Panc1 (cell line): ENCODE measurements around the gene CALD1. TPM values are rescaled to one million over a fixed set of nuclear protein-coding genes. Genes with fewer than 3 reads are reported as not detected.

Source experiments
- ATAC-seq: fragments of 200-7000 bp; cut with Tn5 transposase; 2 replicates; pipeline ENCODE4 v1.9.1; 2020; ENCODE audit warnings: mild to moderate bottlenecking, moderate library complexity
- BruUV-seq: library from RNA; stranded (reverse); fragments of 400-500 nt; replicated peaks from 2 replicates; lab custom pipeline; 2021; lab: Mats Ljungman, UMichigan
- CTCF ChIA-PET: fragments of 300-600 bp; sonication (Branson Sonifier 250); formaldehyde crosslinking; loops from one replicate; lab custom pipeline; 2022; ENCODE audit warnings: antibody characterized with exemption; lab: Charles Lee
- POLR2A ChIA-PET: fragments of 300-600 bp; sonication (Branson Sonifier 250); formaldehyde crosslinking; loops from one replicate; lab custom pipeline; 2022; ENCODE audit warnings: antibody characterized with exemption; lab: Charles Lee
- DNase-seq: peaks from one replicate; pipeline ENCODE4 v3.0.0-alpha.2; 2010; ENCODE audit warnings: low read depth, low spot score
- H3K27ac ChIP-seq: 2 replicates; pipeline ENCODE4 v1.5.1; 2011; ENCODE audit warnings: mild to moderate bottlenecking, low read length, inconsistent platforms
- H3K27me3 ChIP-seq: fragments of 200-500 bp; sonication (Bioruptor generic); 2 replicates; pipeline ENCODE4 v1.6.0; 2014; ENCODE audit warnings: low read length, inconsistent platforms; ENCODE audit not compliant: control insufficient read depth, insufficient read depth
- H3K36me3 ChIP-seq: fragments of 200-500 bp; sonication (Bioruptor generic); 2 replicates; pipeline ENCODE4 v1.5.1; 2014; ENCODE audit warnings: inconsistent platforms, mild to moderate bottlenecking, low read length, moderate library complexity; ENCODE audit not compliant: control insufficient read depth, insufficient read depth
- H3K4me1 ChIP-seq: 2 replicates; pipeline ENCODE4 v1.5.1; 2011; ENCODE audit warnings: inconsistent platforms, mild to moderate bottlenecking, low read length, moderate library complexity; ENCODE audit not compliant: control insufficient read depth, insufficient read depth
- H3K4me3 ChIP-seq, 2 experiments: 2 replicates each; pipeline ENCODE4 v1.5.1; 2011 to 2012; ENCODE audit warnings: low read depth in 2 of 2, low read length in 2 of 2, mild to moderate bottlenecking in 2 of 2, inconsistent platforms in 1 of 2, moderate library complexity in 1 of 2
- H3K9me3 ChIP-seq: fragments of 200-500 bp; sonication (Bioruptor generic); 2 replicates; pipeline ENCODE4 v1.5.1; 2014; ENCODE audit warnings: low read depth, mild to moderate bottlenecking, inconsistent platforms, low read length, moderate library complexity; ENCODE audit not compliant: control insufficient read depth, insufficient read depth
- CTCF ChIP-seq: fragments of 450-650 bp; IDR thresholded peaks from 2 replicates; pipeline ENCODE4 v1.5.1; 2017; ENCODE audit warnings: mild to moderate bottlenecking
- POLR2AphosphoS5 ChIP-seq: IDR thresholded peaks from 2 replicates; pipeline ENCODE4 v1.6.1; 2012; ENCODE audit warnings: mild to moderate bottlenecking, low read depth, low read length, moderate library complexity
- REST ChIP-seq, 2 experiments: IDR thresholded peaks; 2 replicates each; pipeline ENCODE4 v1.6.1; 2011 to 2012; ENCODE audit warnings: low read depth in 2 of 2, control low read depth in 1 of 2, low read length in 1 of 2, mild to moderate bottlenecking in 1 of 2, moderate library complexity in 1 of 2; ENCODE audit not compliant: insufficient read depth in 1 of 2
- SIN3A ChIP-seq: IDR thresholded peaks from 2 replicates; pipeline ENCODE4 v1.6.1; 2012; ENCODE audit warnings: low read depth, mild to moderate bottlenecking, low read length, moderate library complexity, borderline replicate concordance; ENCODE audit not compliant: insufficient read depth
- TCF7L2 ChIP-seq: IDR thresholded peaks from 2 replicates; pipeline ENCODE4 v1.6.1; 2011; ENCODE audit warnings: mild to moderate bottlenecking, low read depth, low read length, inconsistent platforms
- in situ Hi-C: cut with HindIII; loops from 2 replicates; pipeline ENCODE4 v1.10.0; 2016; ENCODE audit warnings: low sequenced_read_pairs, low pct_unique_long_range_greater_than_20kb
- intact Hi-C: fragments of 100-400 bp; cut with micrococcal nuclease; formaldehyde crosslinking; loops from one replicate; pipeline ENCODE4 v1.10.0; 2022; ENCODE audit not compliant: unreplicated experiment
- total RNA-seq: library from RNA; stranded (reverse); gene quantifications from one replicate; pipeline ENCODE4 v1.2.1, GENCODE V29; 2021; ENCODE audit not compliant: unreplicated experiment

The CALD1 gene
- total RNA-seq, 1 experiment from 2014 or later: 9.2 TPM

GRCh38 chr7:134747326-134747725 lies 32.1 kb upstream of the CALD1 start:
- intact Hi-C loops (no loop called here), in situ Hi-C loops (no loop called here)
- CTCF ChIA-PET: no interaction called here
- H3K27me3 ChIP-seq: no peaks in the 10 kb centered on the region
- H3K4me1 ChIP-seq: no peaks in the 10 kb centered on the region
- no peak for ATAC-seq
- H3K4me3 ChIP-seq: no peak overlapping the region
- H3K27ac ChIP-seq: no peak overlapping the region
- POLR2A ChIA-PET: no interaction called here
- TF ChIP-seq TCF7L2 (no peak), REST (IDR thresholded peaks at IDR 0.05; ENCODE audit: insufficient read depth in 1 of 2, low read depth in 2 of 2, low read length in 1 of 2) (no peak), POLR2AphosphoS5 (no peak), SIN3A (no peak), CTCF (no peak)
- H3K36me3 ChIP-seq: no peaks in the 10 kb centered on the region
- no peak for DNase-seq
- no peaks in the 10 kb centered on the region for H3K9me3 ChIP-seq
- BruUV-seq: no TSS peak

- ATAC-seq: no peak; the same call in 1 of the 2 replicates
- in situ Hi-C loops (no loop called here), intact Hi-C loops (no loop called here)
- BruUV-seq: no TSS peak
- Histone ChIP-seq H3K27ac (no peak overlapping the region), H3K36me3 (no peaks in the 10 kb centered on the region), H3K4me3 (no peak overlapping the region), H3K9me3 (no peaks in the 10 kb centered on the region), H3K27me3 (no peaks in the 10 kb centered on the region), H3K4me1 (no peaks in the 10 kb centered on the region)
- DNase-seq: peak; percentile 57
- TF ChIP-seq REST (IDR thresholded peaks at IDR 0.05; ENCODE audit: insufficient read depth in 1 of 2, low read depth in 2 of 2, low read length in 1 of 2) (no peak), CTCF (peak; percentile 73), TCF7L2 (no peak)
- CTCF ChIA-PET: no interaction called here
- POLR2A ChIA-PET: no interaction called here
Measured at GRCh38 chr7:134750083-134751062, 29.1 kb upstream of the CALD1 start.
